Keratinocyte (primary cell): Measurements from ENCODE around the gene MAGEA9B.

ENCODE experiments used
- CTCF ChIP-seq, 3 experiments: IDR thresholded peaks in 1 of 3; conservative IDR thresholded peaks in 1 of 3; optimal IDR thresholded peaks in 1 of 3; 2 replicates in 2 of 3; 3 replicates in 1 of 3; pipeline versions ENCODE3 to v1.5.1; 2011; ENCODE audit warnings: low read length in 3 of 3, mild to moderate bottlenecking in 3 of 3, moderate library complexity in 2 of 3, control low read depth in 1 of 3, inconsistent platforms in 1 of 3; ENCODE audit not compliant: insufficient read depth in 2 of 3; ENCODE audit errors: extremely low read depth in 1 of 3
- EZH2 ChIP-seq: IDR thresholded peaks from one replicate; pipeline ENCODE4 v1.6.1; 2012; ENCODE audit warnings: inconsistent platforms, mild to moderate bottlenecking, low read length, moderate library complexity

GRCh38 chrX:149567621-149568417 is 19.4 kb downstream of the MAGEA9B start:
- TF ChIP-seq CTCF (optimal IDR thresholded peaks at IDR 0.05 in 1 of 3, IDR thresholded peaks at IDR 0.05 in 1 of 3, conservative IDR thresholded peaks at IDR 0.05 in 1 of 3; ENCODE audit: extremely low read depth in 1 of 3, insufficient read depth in 2 of 3, low read length in 3 of 3) (no peak), EZH2 (no peak)
